ENCODE measurements around the gene SPON2. TPM values are rescaled to one million over a fixed set of nuclear protein-coding genes. Genes with fewer than 3 reads are reported as not detected.

The SPON2 gene
- total RNA-seq, 1 donor from 2014 or later, result 13.9 TPM

DNA sequence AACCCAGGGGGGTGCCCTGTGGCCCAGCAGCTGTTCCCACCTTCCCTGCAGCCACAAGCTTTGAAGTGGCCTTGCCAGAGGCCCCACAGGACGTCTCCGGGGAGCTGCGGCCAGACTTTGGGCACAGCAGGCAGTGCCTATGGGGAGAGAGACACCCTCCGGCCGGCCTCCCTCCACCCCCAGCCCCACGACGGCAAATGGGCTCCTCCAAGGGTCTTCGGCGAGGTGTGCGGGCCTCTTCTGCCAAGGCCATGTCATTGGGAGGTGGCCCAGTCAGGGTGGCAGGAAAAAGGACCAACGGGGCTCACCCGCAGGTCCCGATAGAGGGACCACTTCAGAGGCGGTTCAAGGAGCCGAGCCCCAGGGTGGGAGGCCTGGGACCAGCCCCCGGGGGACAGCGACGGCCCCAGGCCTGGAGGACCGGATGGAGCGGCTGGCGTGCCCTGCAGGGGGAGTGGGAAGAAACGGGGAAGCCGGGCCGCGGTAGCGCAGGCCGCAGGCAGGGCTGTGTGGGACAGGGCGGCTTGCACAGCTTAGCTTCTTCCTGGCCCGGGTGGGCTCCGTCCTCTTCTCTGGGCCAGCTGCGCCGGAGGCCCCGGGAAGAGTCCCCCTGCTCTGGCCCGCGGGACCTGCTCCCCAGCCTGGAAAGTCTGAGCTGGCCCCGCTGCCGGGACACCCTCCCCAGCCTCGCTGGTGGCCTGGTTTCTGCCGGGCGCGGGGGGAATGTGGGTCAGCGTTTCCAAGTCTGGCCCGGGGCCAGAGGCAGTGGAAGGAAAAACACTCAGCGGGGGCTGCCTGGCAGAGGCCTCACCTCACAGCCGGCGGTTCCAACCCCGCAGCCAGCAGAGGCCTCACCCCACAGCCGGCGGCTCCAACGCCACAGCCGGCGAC is 21.9 kb upstream of the SPON2 start:
- Histone ChIP-seq H3K27ac (replicated peaks) (peak overlapping the region; percentile 84), H3K36me3 (no peaks in the 10 kb centered on the region), H3K4me1 (peaks cover 39% of the 10 kb centered on the region), H3K4me3 (peak overlapping the region; percentile 42), H3K27me3 (ENCODE audit: low read depth) (no peaks in the 10 kb centered on the region), H3K9me3 (replicated peaks) (no peaks in the 10 kb centered on the region)
- peak; percentile 85 for DNase-seq
- intact Hi-C loops (cut with micrococcal nuclease), result no loop called here
- TF ChIP-seq, protein P1, sequence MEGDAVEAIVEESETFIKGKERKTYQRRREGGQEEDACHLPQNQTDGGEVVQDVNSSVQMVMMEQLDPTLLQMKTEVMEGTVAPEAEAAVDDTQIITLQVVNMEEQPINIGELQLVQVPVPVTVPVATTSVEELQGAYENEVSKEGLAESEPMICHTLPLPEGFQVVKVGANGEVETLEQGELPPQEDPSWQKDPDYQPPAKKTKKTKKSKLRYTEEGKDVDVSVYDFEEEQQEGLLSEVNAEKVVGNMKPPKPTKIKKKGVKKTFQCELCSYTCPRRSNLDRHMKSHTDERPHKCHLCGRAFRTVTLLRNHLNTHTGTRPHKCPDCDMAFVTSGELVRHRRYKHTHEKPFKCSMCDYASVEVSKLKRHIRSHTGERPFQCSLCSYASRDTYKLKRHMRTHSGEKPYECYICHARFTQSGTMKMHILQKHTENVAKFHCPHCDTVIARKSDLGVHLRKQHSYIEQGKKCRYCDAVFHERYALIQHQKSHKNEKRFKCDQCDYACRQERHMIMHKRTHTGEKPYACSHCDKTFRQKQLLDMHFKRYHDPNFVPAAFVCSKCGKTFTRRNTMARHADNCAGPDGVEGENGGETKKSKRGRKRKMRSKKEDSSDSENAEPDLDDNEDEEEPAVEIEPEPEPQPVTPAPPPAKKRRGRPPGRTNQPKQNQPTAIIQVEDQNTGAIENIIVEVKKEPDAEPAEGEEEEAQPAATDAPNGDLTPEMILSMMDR (IDR thresholded peaks at IDR 0.05; ENCODE audit: borderline replicate concordance), result no peak

DNA sequence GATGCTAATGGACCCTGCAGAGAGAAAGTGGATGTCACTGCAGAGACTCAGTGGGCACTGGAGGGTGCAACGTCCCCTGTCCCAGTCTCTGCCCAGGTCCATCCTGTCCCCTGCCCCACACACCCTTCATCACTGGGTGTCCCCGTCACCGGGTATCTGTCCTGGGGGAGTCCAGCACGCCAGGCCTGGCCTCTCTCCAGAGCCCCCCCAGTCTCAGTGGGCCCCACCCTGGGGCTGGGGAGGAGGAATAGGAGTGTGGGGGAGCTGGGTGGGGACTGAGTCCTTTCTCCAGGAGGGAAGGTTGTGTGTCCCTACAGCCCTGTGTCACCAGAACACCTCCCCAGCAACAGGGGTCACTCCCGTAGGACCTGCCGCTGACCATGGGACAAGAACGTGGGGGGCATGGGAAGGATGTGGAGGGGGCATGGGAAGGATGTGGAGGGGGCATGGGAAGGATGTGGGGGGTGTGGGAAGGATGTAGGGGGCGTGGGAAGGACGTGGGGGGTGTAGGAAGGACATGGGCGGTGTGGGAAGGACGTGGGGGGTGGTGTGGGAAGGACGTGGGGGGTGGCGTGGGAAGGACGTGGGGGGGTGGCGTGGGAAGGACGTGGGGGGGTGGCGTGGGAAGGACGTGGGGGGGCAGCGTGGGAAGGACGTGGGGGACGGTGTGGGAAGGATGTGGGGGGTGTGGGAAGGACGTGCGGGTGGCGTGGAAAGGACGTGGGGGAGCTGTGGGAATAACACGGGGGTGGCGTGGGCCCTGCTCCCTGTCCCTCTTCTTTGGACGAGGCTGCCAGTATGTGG is 21.0 kb upstream of the SPON2 start:
- intact Hi-C loops (cut with micrococcal nuclease), result no loop called here
- no peaks in the 10 kb centered on the region for H3K36me3 ChIP-seq
- H3K27ac ChIP-seq (replicated peaks), result peak overlapping the region; percentile 92
- no peaks in the 10 kb centered on the region for H3K9me3 ChIP-seq (replicated peaks)
- TF ChIP-seq, protein P1 (IDR thresholded peaks at IDR 0.05; ENCODE audit: borderline replicate concordance), result no peak
- no peaks in the 10 kb centered on the region for H3K27me3 ChIP-seq (ENCODE audit: low read depth)
- H3K4me3 ChIP-seq, result no peak overlapping the region
- no peak for DNase-seq
- H3K4me1 ChIP-seq, result peaks cover 39% of the 10 kb centered on the region

DNA sequence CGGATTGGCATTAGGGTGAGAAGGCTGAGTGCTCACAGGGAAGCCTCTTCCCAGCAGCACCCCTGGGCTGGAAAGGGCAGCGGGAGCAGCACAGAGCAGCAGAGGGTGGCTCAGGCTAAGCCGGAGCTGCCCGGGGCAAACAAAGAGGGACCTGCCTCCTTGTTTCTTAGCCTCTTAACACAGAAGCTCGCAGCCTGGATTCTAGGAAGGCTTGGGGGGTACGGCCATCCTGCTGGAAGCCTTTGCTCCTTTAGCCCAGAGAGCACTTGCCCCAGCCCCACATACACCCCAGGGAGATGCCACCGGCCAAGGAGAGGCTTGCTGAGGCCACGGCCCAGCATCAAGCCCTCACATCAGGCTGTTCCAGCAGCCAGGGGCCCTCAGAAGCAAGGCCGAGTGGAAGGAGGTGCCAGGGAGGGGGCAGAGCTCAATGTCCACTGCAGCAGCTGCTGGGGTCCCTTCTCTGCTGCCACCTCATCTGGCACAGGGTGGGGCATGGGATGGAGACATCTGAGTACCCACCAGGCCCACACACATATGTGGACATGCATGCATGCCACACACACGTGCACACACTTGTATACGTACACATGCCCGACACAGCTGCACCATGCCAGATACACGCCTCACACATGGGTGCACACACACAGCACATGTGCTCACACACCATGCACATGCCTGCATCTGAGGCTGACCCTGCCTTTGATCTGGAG is 20.3 kb upstream of the SPON2 start:
- Histone ChIP-seq H3K36me3 (no peaks in the 10 kb centered on the region), H3K27ac (replicated peaks) (peak overlapping the region; percentile 92), H3K27me3 (ENCODE audit: low read depth) (no peaks in the 10 kb centered on the region), H3K4me1 (peaks cover 43% of the 10 kb centered on the region), H3K9me3 (replicated peaks) (no peaks in the 10 kb centered on the region), H3K4me3 (peak overlapping the region; percentile 35)
- no peak for DNase-seq
- intact Hi-C loops (cut with micrococcal nuclease), result no loop called here
- TF ChIP-seq, protein P1 (IDR thresholded peaks at IDR 0.05; ENCODE audit: borderline replicate concordance), result no peak

DNA sequence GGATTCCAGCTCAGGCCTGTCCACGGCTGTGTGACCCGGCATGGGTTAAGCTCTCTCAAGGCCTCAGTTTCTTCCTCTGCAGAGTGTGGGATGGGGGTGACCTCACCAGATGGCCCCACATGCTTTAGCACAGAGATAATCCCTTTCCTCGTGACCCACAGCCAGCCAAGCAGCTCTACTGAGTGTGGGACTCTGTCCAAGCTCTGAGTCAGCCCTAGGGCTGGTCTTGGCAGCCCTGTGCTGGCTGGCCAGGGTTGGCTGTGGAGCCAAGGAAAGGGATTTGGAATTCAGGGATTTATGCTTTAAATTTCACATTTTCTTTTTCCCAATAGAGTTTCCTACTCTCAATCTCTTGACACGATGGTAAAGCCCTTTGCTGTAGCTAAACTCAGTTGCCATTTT is 19.7 kb upstream of the SPON2 start:
- peak; percentile 85 for DNase-seq
- Histone ChIP-seq H3K27ac (replicated peaks) (peak overlapping the region; percentile 92), H3K9me3 (replicated peaks) (no peaks in the 10 kb centered on the region), H3K4me3 (peak overlapping the region; percentile 35), H3K36me3 (no peaks in the 10 kb centered on the region), H3K4me1 (peaks cover 49% of the 10 kb centered on the region), H3K27me3 (ENCODE audit: low read depth) (no peaks in the 10 kb centered on the region)
- TF ChIP-seq, protein P1 (IDR thresholded peaks at IDR 0.05; ENCODE audit: borderline replicate concordance), result no peak
- intact Hi-C loops (cut with micrococcal nuclease), result no loop called here

DNA sequence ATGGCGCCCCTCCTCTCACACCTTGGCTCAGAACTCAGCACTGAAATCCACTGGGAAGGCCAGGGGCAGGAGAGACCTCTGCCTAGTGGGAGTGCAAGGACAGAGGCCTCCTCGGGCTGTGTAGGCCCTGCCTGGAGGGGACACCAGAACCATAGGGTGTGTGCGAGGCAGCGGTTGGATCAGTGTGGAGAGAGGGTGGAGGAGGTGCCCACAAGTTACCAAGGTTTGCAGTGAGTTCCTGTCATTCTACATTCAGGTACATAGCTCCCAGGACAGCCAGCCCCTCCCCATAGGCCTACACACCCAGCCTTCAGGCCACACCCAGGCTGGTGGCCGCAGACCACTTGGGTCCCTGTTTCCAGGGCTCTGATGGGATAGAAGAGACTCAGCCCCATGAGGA is 19.2 kb upstream of the SPON2 start:
- intact Hi-C loops (cut with micrococcal nuclease), result no loop called here
- Histone ChIP-seq H3K27ac (replicated peaks) (peak overlapping the region; percentile 92), H3K4me3 (peak overlapping the region; percentile 14), H3K9me3 (replicated peaks) (no peaks in the 10 kb centered on the region), H3K4me1 (peaks cover 54% of the 10 kb centered on the region), H3K27me3 (ENCODE audit: low read depth) (no peaks in the 10 kb centered on the region), H3K36me3 (no peaks in the 10 kb centered on the region)
- TF ChIP-seq, protein P1 (IDR thresholded peaks at IDR 0.05; ENCODE audit: borderline replicate concordance), result no peak
- no peak for DNase-seq
